ENCODE measurements around the gene ERCC6L2. TPM values are rescaled to one million over a fixed set of nuclear protein-coding genes. Genes with fewer than 3 reads are reported as not detected.
A peak's percentile ranks its signal among the peaks of the same experiment; 100 is the strongest.

Gene ERCC6L2
- total and polyA plus RNA-seq, 9 of the 15 experiments (the other 6 are each of a cell fraction or from before 2014, with no cell fraction given): 7.8 to 42.8 (median 23.6) TPM

DNA sequence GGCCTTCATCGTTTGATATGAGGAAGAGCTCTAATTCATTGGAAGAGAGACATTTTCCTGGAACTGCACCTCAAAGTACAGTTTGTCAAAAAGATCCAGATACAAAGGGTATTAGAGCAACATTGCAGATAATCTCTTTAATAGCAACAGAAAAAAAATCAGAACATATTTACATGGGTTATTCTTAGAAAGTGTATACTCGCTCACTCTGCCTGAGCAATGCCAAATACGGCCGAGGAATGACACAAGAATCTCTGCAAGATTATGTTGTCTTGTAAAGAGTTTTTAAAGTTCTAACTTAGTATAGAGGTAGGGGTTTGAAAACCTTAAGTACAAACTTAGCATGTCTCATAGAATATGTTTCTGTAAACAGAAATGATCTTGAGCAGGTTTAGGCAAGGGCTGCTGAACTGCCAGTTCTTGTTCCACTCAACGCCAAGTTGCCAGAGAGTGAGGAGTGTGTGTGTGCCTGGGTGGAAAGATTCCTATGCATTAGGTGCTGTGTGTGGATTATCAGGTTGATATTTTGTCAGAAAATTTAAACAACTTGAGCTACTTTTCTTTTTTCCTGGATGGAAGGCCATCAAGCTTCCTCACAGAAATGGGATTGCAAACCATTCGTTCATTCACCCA lies 41.8 kb upstream of the ERCC6L2 start:
- POLR2A ChIA-PET: interaction anchor here (0.6 to 0.9 kb wide), 4 partner anchors 10 to 234 kb away, joined by 3 read pairs; no protein-coding TSS in a partner anchor
- no TSS peak for BruUV-seq (replicated peaks)
- no peaks in the 10 kb centered on the region for H3K9me3 ChIP-seq (replicated peaks; ENCODE audit: control insufficient read depth, insufficient read depth, low read depth, low read length)
- H3K4me2 ChIP-seq (ENCODE audit: insufficient read depth, low read length): no peak overlapping the region
- H2AFZ ChIP-seq (ENCODE audit: low read depth, low read length): peak overlapping the region; percentile 66
- H3K27me3 ChIP-seq (ENCODE audit: control insufficient read depth in 2 of 2, insufficient read depth in 2 of 2, low read length in 2 of 2): peaks cover 0 to 23% of the 10 kb centered on the region in 2 experiments; a peak in 2 of 5 replicates
- no peaks in the 10 kb centered on the region for H3K36me3 ChIP-seq (ENCODE audit: control insufficient read depth, insufficient read depth, low read length)
- ATAC-seq (no peak), DNase-seq (ENCODE audit: extremely low read depth in 1 of 4, low spot score in 3 of 4) (no peak), FAIRE-seq (no peak)
- no peak overlapping the region for H3K27ac ChIP-seq (ENCODE audit: extremely low read depth, low read depth, low read length)
- no peaks in the 10 kb centered on the region for H3K79me2 ChIP-seq (ENCODE audit: control insufficient read depth, insufficient read depth, low read length)
- no peaks in the 10 kb centered on the region for H3K9me1 ChIP-seq (ENCODE audit: control insufficient read depth, insufficient read depth, low read length)
- in situ Hi-C loops (cut with MboI) (no loop called here), intact Hi-C loops (cut with micrococcal nuclease) (no loop called here)
- TF ChIP-seq RAD51 (IDR thresholded peaks at IDR 0.05; ENCODE audit: borderline replicate concordance, low read depth): no peak
- no peak for TF ChIP-seq SAFB (IDR thresholded peaks at IDR 0.05; ENCODE audit: borderline replicate concordance, low read depth, low read length)
- no peak for TF ChIP-seq STAT5B (CRISPR knock-in tag; IDR thresholded peaks at IDR 0.05)
- no peak for TF ChIP-seq ZBTB17 (CRISPR knock-in tag; IDR thresholded peaks at IDR 0.05)
- TF ChIP-seq ZNF57 (CRISPR knock-in tag; IDR thresholded peaks at IDR 0.05): no peak
- no peak for TF ChIP-seq ZNF24 (IDR thresholded peaks at IDR 0.05)
- no peak for TF ChIP-seq THRA (IDR thresholded peaks at IDR 0.05)
- no peak for TF ChIP-seq ZNF436 (CRISPR knock-in tag; IDR thresholded peaks at IDR 0.05)
- no peak for TF ChIP-seq NFIC (IDR thresholded peaks at IDR 0.05)
- TF ChIP-seq SIN3A (IDR thresholded peaks at IDR 0.05; ENCODE audit: borderline replicate concordance in 2 of 2, control insufficient read depth in 1 of 2, low read depth in 2 of 2, low read length in 2 of 2): no peak
- TF ChIP-seq, protein P1, sequence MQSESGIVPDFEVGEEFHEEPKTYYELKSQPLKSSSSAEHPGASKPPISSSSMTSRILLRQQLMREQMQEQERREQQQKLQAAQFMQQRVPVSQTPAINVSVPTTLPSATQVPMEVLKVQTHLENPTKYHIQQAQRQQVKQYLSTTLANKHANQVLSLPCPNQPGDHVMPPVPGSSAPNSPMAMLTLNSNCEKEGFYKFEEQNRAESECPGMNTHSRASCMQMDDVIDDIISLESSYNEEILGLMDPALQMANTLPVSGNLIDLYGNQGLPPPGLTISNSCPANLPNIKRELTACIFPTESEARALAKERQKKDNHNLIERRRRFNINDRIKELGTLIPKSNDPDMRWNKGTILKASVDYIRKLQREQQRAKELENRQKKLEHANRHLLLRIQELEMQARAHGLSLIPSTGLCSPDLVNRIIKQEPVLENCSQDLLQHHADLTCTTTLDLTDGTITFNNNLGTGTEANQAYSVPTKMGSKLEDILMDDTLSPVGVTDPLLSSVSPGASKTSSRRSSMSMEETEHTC (IDR thresholded peaks at IDR 0.05): no peak
- no peak for TF ChIP-seq BRD4 (IDR thresholded peaks at IDR 0.05)
- TF ChIP-seq ZNF551 (CRISPR knock-in tag; IDR thresholded peaks at IDR 0.05): no peak
- no peak for TF ChIP-seq FIP1L1 (IDR thresholded peaks at IDR 0.05; ENCODE audit: low read depth, low read length, poor library complexity, severe bottlenecking)
- TF ChIP-seq ZKSCAN1 (IDR thresholded peaks at IDR 0.05; ENCODE audit: low read depth, low read length): no peak
- TF ChIP-seq MTA2 (IDR thresholded peaks at IDR 0.05; ENCODE audit: low read depth): no peak
- TF ChIP-seq, protein P2, sequence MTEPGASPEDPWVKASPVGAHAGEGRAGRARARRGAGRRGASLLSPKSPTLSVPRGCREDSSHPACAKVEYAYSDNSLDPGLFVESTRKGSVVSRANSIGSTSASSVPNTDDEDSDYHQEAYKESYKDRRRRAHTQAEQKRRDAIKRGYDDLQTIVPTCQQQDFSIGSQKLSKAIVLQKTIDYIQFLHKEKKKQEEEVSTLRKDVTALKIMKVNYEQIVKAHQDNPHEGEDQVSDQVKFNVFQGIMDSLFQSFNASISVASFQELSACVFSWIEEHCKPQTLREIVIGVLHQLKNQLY (CRISPR knock-in tag; conservative IDR thresholded peaks at IDR 0.05): no peak
- no peak overlapping the region for H3K9ac ChIP-seq (ENCODE audit: insufficient read depth in 1 of 2, low read depth in 2 of 2, low read length in 2 of 2)
- H3K4me3 ChIP-seq: no peak overlapping the region
- CTCF ChIA-PET (ENCODE audit: low intra/inter-chr PET ratio): no interaction called here
- peaks cover 0 to 17% of the 10 kb centered on the region in 2 experiments; a peak in 3 of 5 replicates for H3K4me1 ChIP-seq (replicated peaks in 1 of 2; ENCODE audit: control insufficient read depth in 2 of 2, insufficient read depth in 2 of 2, low read length in 2 of 2)
- no peaks in the 10 kb centered on the region for H4K20me1 ChIP-seq (replicated peaks; ENCODE audit: control insufficient read depth, insufficient read depth, low read length)
- 95% methylated on average over 6 of the region's 6 CpGs for WGBS (ENCODE audit: insufficient coverage, low coverage, missing lambda C conversion rate)

Data from K562 (cell line).